H9 (cell line): ENCODE measurements around the gene GCH1. TPM values are rescaled to one million over a fixed set of nuclear protein-coding genes. Genes with fewer than 3 reads are reported as not detected.

ENCODE experiments used
- DNase-seq: peaks from one replicate; pipeline ENCODE4 v3.0.0-alpha.2; 2017
- H2AFZ ChIP-seq: one replicate; pipeline ENCODE4 v1.6.1; 2013; ENCODE audit warnings: mild to moderate bottlenecking, low read length, control low read depth, moderate library complexity
- H2AK5ac ChIP-seq: 2 replicates; pipeline ENCODE4 v1.6.1; 2013; ENCODE audit warnings: low read length, control low read depth, mixed read lengths; ENCODE audit not compliant: insufficient read length
- H2BK120ac ChIP-seq: one replicate; pipeline ENCODE4 v1.6.1; 2013; ENCODE audit warnings: low read depth, mild to moderate bottlenecking, low read length, control low read depth, inconsistent platforms; ENCODE audit not compliant: poor library complexity, severe bottlenecking
- H2BK12ac ChIP-seq: 2 replicates; pipeline ENCODE4 v1.6.1; 2013; ENCODE audit warnings: low read length, control low read depth, mixed read lengths, low read depth; ENCODE audit not compliant: insufficient read length
- H2BK15ac ChIP-seq: 2 replicates; pipeline ENCODE4 v1.6.1; 2013; ENCODE audit warnings: low read depth, low read length, control low read depth
- H2BK20ac ChIP-seq: one replicate; pipeline ENCODE4 v1.6.1; 2013; ENCODE audit warnings: low read depth, mild to moderate bottlenecking, low read length, control low read depth, inconsistent platforms; ENCODE audit not compliant: poor library complexity, severe bottlenecking
- H2BK5ac ChIP-seq: 2 replicates; pipeline ENCODE4 v1.6.1; 2013; ENCODE audit warnings: low read length, control low read depth, mixed read lengths; ENCODE audit not compliant: insufficient read length
- H3K14ac ChIP-seq: 2 replicates; pipeline ENCODE4 v1.6.1; 2013; ENCODE audit warnings: low read length, control low read depth; ENCODE audit not compliant: insufficient read depth
- H3K18ac ChIP-seq: 2 replicates; pipeline ENCODE4 v1.6.1; 2013; ENCODE audit warnings: low read depth, mild to moderate bottlenecking, mixed read lengths, low read length, control low read depth; ENCODE audit not compliant: insufficient read length
- H3K23ac ChIP-seq: 2 replicates; pipeline ENCODE4 v1.6.1; 2013; ENCODE audit warnings: low read length, control low read depth, mixed read lengths, low read depth; ENCODE audit not compliant: insufficient read length
- H3K23me2 ChIP-seq: 2 replicates; pipeline ENCODE4 v1.6.1; 2013; ENCODE audit warnings: low read depth, mild to moderate bottlenecking, mixed read lengths, low read length, control low read depth; ENCODE audit not compliant: insufficient read length, poor library complexity, severe bottlenecking
- H3K27ac ChIP-seq: 2 replicates; pipeline ENCODE4 v1.5.1; 2013; ENCODE audit warnings: low read length, control low read depth, mixed read lengths, low read depth; ENCODE audit not compliant: insufficient read length
- H3K27me3 ChIP-seq: 2 replicates; pipeline ENCODE4 v1.6.1; 2013; ENCODE audit warnings: low read length, control low read depth, inconsistent platforms; ENCODE audit not compliant: insufficient read depth
- H3K4ac ChIP-seq: 2 replicates; pipeline ENCODE4 v1.6.1; 2013; ENCODE audit warnings: low read depth, mild to moderate bottlenecking, control low read depth, inconsistent platforms, low read length, moderate library complexity
- H3K4me1 ChIP-seq: 2 replicates; pipeline ENCODE4 v1.6.1; 2013; ENCODE audit warnings: low read length, control low read depth, inconsistent platforms; ENCODE audit not compliant: insufficient read depth
- H3K4me2 ChIP-seq: 2 replicates; pipeline ENCODE4 v1.6.1; 2013; ENCODE audit warnings: low read length, control low read depth, mixed read lengths; ENCODE audit not compliant: insufficient read length, insufficient read depth
- H3K56ac ChIP-seq: 2 replicates; pipeline ENCODE4 v1.6.1; 2013; ENCODE audit warnings: low read depth, mild to moderate bottlenecking, mixed read lengths, low read length, control low read depth; ENCODE audit not compliant: insufficient read length
- H3K79me1 ChIP-seq: 2 replicates; pipeline ENCODE4 v1.6.1; 2013; ENCODE audit warnings: low read depth, mild to moderate bottlenecking, moderate library complexity, low read length, control low read depth, inconsistent platforms; ENCODE audit not compliant: insufficient read depth, poor library complexity, severe bottlenecking
- H3K79me2 ChIP-seq: 2 replicates; pipeline ENCODE4 v1.6.1; 2013; ENCODE audit warnings: low read length, control low read depth, inconsistent platforms; ENCODE audit not compliant: insufficient read depth
- H3K9ac ChIP-seq: 2 replicates; pipeline ENCODE4 v1.6.1; 2013; ENCODE audit warnings: low read length, control low read depth, mixed read lengths; ENCODE audit not compliant: insufficient read length; ENCODE audit errors: extremely low read depth
- H3K9me3 ChIP-seq: one replicate; pipeline ENCODE4 v1.6.1; 2013; ENCODE audit warnings: low read depth, low read length, inconsistent platforms; ENCODE audit not compliant: control insufficient read depth
- H3T11ph ChIP-seq: one replicate; pipeline ENCODE4 v1.6.1; 2013; ENCODE audit warnings: mild to moderate bottlenecking, low read length, control low read depth, inconsistent platforms
- H4K20me1 ChIP-seq: one replicate; pipeline ENCODE4 v1.6.1; 2013; ENCODE audit not compliant: control insufficient read depth, insufficient read length, insufficient read depth
- H4K5ac ChIP-seq: 2 replicates; pipeline ENCODE4 v1.6.1; 2013; ENCODE audit warnings: low read depth, mild to moderate bottlenecking, mixed read lengths, low read length, control low read depth; ENCODE audit not compliant: insufficient read length
- H4K8ac ChIP-seq: replicated peaks from 2 replicates; pipeline ENCODE4 v1.6.1; 2013; ENCODE audit warnings: low read length, control low read depth, mixed read lengths, low read depth; ENCODE audit not compliant: insufficient read length
- H4K91ac ChIP-seq: 2 replicates; pipeline ENCODE4 v1.6.1; 2013; ENCODE audit warnings: low read depth, mild to moderate bottlenecking, moderate library complexity, mixed read lengths, low read length, control low read depth; ENCODE audit not compliant: insufficient read length
- H3K27ac Mint-ChIP-seq, 3 experiments: 2 replicates in 2 of 3; 3 replicates in 1 of 3; pipeline ENCODE4 v1.8.0; 2020 to 2021; ENCODE audit warnings: mixed read lengths in 3 of 3, mild to moderate bottlenecking in 1 of 3, moderate library complexity in 1 of 3
- H3K27me3 Mint-ChIP-seq: 2 replicates; pipeline ENCODE4 v1.8.0; 2021; ENCODE audit warnings: low read depth, mild to moderate bottlenecking, moderate library complexity, mixed read lengths
- H3K36me3 Mint-ChIP-seq, 3 experiments: 2 replicates in 2 of 3; 3 replicates in 1 of 3; pipeline ENCODE4 v1.8.0; 2020 to 2021; ENCODE audit warnings: low read depth in 3 of 3, mixed read lengths in 3 of 3; ENCODE audit not compliant: insufficient read depth in 1 of 3
- H3K4me1 Mint-ChIP-seq, 2 experiments: 2 replicates each; pipeline ENCODE4 v1.8.0; 2020; ENCODE audit warnings: mixed read lengths in 2 of 2
- H3K4me3 Mint-ChIP-seq, 2 experiments: 2 replicates in 1 of 2; 3 replicates in 1 of 2; pipeline ENCODE4 v1.8.0; 2020 to 2021; ENCODE audit warnings: mild to moderate bottlenecking in 2 of 2, mixed read lengths in 2 of 2, moderate library complexity in 1 of 2
- H3K9me3 Mint-ChIP-seq, 2 experiments: 2 replicates in 1 of 2; 3 replicates in 1 of 2; pipeline ENCODE4 v1.8.0; 2020; ENCODE audit warnings: mild to moderate bottlenecking in 2 of 2, mixed read lengths in 2 of 2, moderate library complexity in 1 of 2
- total RNA-seq: library from RNA; stranded (reverse); gene quantifications from 2 replicates; pipeline ENCODE4 v1.2.1, GENCODE V29; 2021
- TF ChIP-seq, protein P1 (sequence below): fragments of 200-600 bp; sonication (generic); conservative IDR thresholded peaks from 3 replicates; pipeline ENCODE4 v1.8.0; 2021; ENCODE audit warnings: antibody characterized with exemption, mild to moderate bottlenecking

GCH1 gene
- total RNA-seq, 1 experiment from 2014 or later = 7.7 TPM

DNA sequence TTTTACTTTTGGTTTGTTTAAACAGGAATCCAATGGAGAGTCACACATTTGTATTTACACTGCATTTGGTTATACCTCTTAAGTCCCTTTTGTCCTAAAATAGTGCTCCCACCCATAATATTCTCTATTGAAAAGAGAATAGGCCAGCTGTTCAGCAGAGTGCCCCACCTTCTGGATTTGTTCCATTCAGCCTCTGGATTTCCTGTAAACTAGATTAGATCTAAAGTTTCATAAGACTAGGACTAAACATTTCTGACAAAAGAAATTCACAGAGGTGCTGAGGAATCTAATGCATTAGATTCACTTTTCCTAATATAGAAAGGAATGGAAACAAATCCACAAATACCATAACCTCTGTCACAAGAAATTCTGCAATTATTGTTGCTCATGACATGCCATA, 38.1 kb downstream of the GCH1 start:
- Mint-ChIP-seq H3K4me3 (no peak overlapping the region), H3K9me3 (no peaks in the 10 kb centered on the region; a peak in 1 of 5 replicates), H3K27me3 (no peaks in the 10 kb centered on the region), H3K4me1 (peaks cover 7 to 8% of the 10 kb centered on the region in 2 experiments; a peak in 3 of 4 replicates), H3K27ac (no peak overlapping the region), H3K36me3 (peaks cover 3 to 5% (median 3%) of the 10 kb centered on the region in 3 experiments; a peak in 4 of 7 replicates)
- Histone ChIP-seq H3K9me3 (no peaks in the 10 kb centered on the region), H3K14ac (no peak overlapping the region), H2AFZ (no peak overlapping the region), H3K23ac (no peak overlapping the region), H4K8ac (no peak overlapping the region), H2BK12ac (no peak overlapping the region), H3K79me2 (no peaks in the 10 kb centered on the region), H3T11ph (no peak overlapping the region), H3K18ac (no peak overlapping the region), H2BK15ac (no peak overlapping the region), H3K56ac (no peak overlapping the region), H3K27ac (no peak overlapping the region), H3K23me2 (no peaks in the 10 kb centered on the region), H3K4ac (no peak overlapping the region), H4K5ac (no peak overlapping the region), H2BK20ac (no peak overlapping the region), H3K27me3 (no peaks in the 10 kb centered on the region), H3K4me2 (no peak overlapping the region), H2BK120ac (no peak overlapping the region), H4K91ac (no peak overlapping the region), H2BK5ac (no peak overlapping the region), H3K79me1 (no peaks in the 10 kb centered on the region), H4K20me1 (no peaks in the 10 kb centered on the region), H2AK5ac (no peak overlapping the region), H3K9ac (no peak overlapping the region), H3K4me1 (no peaks in the 10 kb centered on the region; the same call in 1 of the 2 replicates)
- TF ChIP-seq, protein P1, sequence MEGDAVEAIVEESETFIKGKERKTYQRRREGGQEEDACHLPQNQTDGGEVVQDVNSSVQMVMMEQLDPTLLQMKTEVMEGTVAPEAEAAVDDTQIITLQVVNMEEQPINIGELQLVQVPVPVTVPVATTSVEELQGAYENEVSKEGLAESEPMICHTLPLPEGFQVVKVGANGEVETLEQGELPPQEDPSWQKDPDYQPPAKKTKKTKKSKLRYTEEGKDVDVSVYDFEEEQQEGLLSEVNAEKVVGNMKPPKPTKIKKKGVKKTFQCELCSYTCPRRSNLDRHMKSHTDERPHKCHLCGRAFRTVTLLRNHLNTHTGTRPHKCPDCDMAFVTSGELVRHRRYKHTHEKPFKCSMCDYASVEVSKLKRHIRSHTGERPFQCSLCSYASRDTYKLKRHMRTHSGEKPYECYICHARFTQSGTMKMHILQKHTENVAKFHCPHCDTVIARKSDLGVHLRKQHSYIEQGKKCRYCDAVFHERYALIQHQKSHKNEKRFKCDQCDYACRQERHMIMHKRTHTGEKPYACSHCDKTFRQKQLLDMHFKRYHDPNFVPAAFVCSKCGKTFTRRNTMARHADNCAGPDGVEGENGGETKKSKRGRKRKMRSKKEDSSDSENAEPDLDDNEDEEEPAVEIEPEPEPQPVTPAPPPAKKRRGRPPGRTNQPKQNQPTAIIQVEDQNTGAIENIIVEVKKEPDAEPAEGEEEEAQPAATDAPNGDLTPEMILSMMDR = no peak
- no peak for DNase-seq
